Hindlimb muscle (tissue), 1 donor: ENCODE data around the gene LCN1. TPM values are rescaled to one million over a fixed set of nuclear protein-coding genes. Genes with fewer than 3 reads are reported as not detected.
"Not testable (repeated sequence)": the region's sequence is repeated elsewhere in the genome, so short reads cannot be mapped to it uniquely, and the experiment has no call there.

Experiments used
- DNase-seq: peaks from one replicate; pipeline ENCODE4 v3.0.0-alpha.2; 2013
- polyA plus RNA-seq: library from polyadenylated mRNA; unstranded; fragments of 120-200 nt; gene quantifications from one replicate; pipeline ENCODE4 v1.2.1, GENCODE V29; 2013; ENCODE audit not compliant: insufficient read length

The LCN1 gene
- polyA plus RNA-seq, 1 donor = not detected

DNA sequence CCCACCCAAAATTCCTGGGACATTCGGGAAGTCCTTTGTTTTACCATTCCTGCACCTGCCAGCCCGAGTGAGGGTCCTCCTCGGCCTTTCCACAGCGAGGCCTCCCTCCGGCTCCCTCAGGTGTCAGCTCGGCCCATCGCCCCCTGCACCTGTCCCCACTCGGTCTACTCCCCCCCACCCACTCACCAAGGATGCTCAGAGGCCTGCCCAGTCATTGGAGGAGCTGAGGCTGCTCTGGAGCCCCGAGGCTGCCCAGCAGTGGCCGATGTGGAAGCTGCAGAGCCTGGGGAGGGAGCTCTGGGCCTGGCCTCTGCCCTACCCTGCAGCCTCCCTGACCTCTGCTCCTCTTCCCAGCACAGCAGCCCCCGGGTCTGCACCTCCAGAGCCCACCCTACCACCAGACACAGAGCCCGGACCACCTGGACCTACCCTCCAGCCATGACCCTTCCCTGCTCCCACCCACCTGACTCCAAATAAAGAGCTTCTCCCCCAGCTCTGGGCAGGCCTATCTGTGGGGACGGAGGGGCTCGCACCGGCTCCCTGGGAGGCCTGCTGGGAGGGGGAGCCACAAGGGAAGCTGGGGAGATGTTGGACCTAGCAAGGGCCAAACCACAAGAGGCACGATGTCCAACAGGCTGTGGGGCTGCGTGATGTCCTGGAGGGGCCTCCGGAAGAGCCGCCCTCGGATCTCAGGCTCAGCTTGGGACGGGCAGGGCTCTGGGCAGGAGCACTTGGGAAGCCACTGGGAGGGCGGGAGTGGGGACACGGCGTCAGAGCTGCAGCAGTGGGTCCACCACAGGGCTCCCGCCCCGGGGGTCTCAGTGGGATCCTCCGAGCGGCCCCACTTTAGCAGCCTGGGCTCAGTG, 28.5 kb downstream of the LCN1 start:
- DNase-seq = not testable (repeated sequence)

DNA sequence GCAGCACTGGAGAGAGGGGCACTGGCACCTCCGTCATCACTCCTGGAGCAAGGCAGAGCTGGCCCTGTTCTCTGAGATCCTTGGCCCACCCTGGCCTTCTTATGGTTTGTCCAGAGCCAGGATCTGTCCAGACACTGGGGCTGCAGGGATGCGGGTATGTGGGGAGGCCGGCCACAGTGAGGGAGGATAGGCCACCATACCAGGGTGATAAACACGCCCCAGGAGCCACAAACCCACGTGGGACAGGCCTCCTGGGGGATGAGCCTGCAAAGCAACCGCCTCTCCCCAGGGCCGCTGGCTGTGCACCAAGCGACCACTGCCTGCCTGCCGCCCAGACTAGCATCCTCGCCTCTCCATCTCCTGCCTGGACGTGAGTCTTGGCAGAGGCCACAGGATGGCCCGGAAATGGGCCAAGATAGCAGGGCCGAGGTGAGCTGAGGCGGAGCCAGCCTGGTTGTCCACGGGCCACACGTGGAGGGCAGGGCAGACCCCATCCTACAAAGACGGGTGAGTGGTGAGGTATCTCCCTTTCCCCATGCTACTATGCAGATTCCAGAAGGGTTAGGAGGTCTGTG, 29.2 kb downstream of the LCN1 start:
- no peak for DNase-seq

GRCh38 chr9:135551031-135551430, 29.8 kb downstream of the LCN1 start:
- no peak for DNase-seq

- DNase-seq = no peak
These were observed 30.2 kb downstream of the LCN1 start for GRCh38 chr9:135551456-135551855.

- no peak for DNase-seq
These were observed 30.9 kb downstream of the LCN1 start for GRCh38 chr9:135552021-135552697.

- DNase-seq = no peak
These were observed 31.5 kb downstream of the LCN1 start for GRCh38 chr9:135552698-135553171.

DNA sequence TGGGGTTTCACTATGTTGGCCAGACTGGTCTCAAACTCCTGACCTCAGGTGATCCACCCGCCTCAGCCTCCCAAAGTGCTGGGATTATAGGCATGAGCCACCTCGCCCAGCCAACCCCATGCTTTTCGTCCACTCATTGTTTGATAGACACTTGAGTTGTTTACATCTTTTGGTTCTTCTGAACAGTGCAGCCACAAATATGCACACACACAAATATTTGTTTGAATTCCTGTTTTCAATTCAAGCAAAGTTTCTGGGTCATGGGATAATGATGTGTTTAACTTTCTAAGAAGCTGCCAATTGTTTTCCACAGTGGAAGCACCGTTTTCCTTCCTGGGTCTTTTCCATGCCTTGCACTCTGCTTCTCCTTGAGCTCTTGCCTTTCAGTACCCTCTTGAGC, 33.5 kb downstream of the LCN1 start:
- DNase-seq = no peak

GRCh38 chr9:135555203-135555602, 34.0 kb downstream of the LCN1 start:
- DNase-seq = no peak

GRCh38 chr9:135555910-135556309, 34.7 kb downstream of the LCN1 start:
- DNase-seq = no peak

- DNase-seq = no peak
These were observed 38.4 kb downstream of the LCN1 start for GRCh38 chr9:135559606-135560005.

DNA sequence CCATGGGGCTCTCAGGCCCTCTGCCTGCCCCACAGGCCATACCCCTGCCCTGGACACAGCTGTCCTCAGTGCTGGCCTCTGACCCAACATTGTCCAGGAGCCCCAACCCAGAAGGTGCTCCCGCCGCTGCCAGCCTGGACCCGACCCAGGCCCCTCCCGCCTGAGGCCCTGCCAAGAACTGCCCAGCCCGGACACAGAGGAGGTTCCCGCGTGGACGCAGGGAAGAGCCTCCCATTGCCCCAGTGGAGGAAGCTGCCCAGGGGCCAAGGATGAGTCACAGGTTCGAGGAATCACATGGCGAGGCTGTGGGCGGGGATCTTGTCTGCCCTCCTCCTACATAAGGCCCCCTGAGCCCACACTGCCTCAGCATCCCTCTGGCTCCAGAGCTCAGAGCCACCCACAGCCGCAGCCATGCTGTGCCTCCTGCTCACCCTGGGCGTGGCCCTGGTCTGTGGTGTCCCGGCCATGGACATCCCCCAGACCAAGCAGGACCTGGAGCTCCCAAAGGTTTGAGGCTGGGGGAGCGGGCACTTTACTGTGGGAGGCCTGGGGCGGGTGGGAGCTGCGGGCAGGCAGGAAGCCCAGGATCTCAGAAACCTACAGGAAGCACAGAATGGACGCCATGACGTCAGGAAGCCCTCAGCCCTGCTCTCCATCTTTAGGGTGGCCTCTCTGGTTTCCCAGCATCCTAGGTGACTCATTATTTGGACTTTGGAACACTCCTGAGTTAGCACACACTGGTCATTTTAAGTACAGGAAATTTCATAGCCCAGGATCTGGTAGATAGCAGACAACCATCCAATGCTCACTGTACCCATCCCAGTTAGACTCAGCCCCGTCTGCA, 40.4 kb downstream of the LCN1 start, which contains the start of gene PAEP:
PAEP (plus strand) TSS at position 366 of the 844 bp plus-strand sequence.
- DNase-seq = no peak

DNA sequence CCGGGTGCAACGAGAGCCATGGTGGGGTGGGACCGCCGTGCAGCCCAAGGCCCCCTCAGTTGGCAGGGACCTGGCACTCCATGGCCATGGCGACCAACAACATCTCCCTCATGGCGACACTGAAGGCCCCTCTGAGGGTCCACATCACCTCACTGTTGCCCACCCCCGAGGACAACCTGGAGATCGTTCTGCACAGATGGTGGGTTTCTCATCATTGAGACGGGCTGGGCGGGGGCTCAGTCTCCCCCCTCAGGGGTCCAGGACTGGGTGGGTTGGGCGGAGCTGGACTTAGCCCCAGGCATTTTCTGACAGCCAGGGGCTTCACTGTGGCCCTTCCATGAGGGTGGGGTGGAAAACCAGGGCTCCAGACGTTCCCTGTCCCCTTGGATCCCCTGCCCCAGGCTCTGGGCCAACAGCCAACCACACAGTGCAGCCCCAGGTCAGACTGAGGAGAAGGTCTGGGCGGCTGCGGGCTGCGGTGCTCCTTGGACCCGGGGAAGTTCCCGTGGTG, 41.0 kb downstream of the LCN1 start:
- DNase-seq = no peak

- DNase-seq = no peak
These were observed 41.8 kb downstream of the LCN1 start for GRCh38 chr9:135563039-135563476.

DNA sequence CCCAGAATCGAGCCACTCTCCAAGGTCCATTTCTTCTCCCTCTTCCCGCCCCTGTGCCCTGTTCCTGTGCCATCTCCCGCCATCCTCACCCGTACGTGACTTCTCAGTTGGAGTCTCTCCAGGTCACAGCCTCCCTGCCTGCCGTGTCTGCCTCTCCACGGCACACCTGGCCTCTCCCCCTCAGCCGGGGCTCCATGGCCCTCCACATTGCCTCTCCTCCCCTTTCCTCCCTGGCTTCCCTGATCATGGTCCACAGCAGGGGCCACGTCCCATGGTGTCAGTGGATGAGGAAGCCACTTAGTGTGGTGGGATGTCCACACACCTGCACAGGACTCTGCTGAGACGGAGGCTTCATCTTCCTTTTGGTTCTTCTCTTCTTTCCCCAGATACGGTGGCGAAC, 42.6 kb downstream of the LCN1 start:
- no peak for DNase-seq

- no peak for DNase-seq
These were observed 43.9 kb downstream of the LCN1 start for GRCh38 chr9:135565141-135565628.

GRCh38 chr9:135565636-135566035, 44.4 kb downstream of the LCN1 start:
- DNase-seq = no peak

DNA sequence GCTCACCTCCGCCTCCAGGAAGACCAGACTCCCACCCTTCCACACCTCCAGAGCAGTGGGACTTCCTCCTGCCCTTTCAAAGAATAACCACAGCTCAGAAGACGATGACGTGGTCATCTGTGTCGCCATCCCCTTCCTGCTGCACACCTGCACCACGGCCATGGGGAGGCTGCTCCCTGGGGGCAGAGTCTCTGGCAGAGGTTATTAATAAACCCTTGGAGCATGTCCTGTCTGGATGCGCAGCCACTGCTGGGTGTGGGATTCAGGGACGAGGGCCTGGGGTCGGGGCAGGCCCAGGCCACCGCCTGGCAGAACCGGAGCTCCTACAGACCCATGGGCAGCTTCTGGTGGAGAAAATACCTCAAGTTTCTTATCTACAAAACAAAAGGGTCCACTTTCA, 45.3 kb downstream of the LCN1 start:
- no peak for DNase-seq

DNA sequence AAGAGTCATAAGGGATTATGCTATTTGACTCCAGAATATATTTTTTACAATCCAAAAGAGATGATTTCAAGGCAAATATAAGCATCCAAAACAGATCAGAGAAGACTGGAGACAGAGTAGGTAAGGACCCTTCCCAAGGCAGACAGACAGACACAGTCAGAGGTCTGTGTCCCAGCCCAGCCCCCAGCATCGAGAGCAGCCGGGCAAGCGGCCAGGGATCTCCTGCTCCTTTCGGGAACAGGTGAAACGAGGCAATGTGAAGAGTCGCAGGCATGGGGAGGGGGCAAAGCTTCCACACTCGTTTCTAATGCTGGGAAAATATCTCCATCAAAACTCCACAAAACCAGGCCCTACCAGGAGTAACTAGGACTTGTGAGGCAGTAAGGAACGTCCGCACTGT, 46.1 kb downstream of the LCN1 start:
- no peak for DNase-seq

- no peak for DNase-seq
These were observed 46.8 kb downstream of the LCN1 start for GRCh38 chr9:135568026-135568425.

DNA sequence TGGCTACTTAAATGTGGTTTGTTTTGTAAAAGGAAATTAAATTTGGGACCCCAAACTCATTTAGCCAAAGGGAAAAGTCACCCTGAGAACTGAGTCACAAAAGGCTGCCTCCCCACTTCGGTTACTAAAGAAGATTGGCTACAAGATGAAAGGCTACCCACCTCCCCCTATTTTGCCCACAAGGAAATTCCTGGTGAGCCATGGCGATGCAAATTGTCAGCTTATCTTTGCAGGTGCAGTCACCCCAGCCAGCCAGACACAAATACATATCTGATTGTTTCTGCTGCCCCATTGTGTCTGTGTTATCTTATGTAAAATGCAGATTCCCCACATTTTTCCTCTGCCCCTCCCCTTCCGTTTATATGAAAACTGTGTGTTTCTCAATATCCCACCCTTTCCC, 49.2 kb downstream of the LCN1 start:
- DNase-seq = no peak

DNA sequence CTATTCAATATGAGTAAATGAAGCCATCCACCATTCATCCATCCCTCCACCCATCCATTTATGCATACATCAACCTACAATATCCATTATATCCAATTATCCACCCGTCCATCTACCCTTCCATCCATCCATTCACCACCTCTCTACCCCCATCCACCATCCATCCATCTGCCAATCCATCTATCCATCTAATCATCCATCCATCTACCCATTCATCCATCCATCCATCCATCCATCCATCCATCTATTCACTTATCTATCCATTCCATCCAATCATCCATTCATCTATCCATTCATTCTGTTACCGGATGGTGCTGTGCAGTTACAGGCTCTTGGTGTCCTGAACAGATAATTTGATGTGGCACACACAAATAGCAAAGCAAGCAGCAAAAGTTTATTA, 51.0 kb downstream of the LCN1 start:
- no peak for DNase-seq

- no peak for DNase-seq
These were observed 51.9 kb downstream of the LCN1 start for GRCh38 chr9:135573124-135573523.
